HFF-Myc (cell line): ENCODE measurements around the gene LDB3.
A peak's percentile ranks its signal among the peaks of the same experiment; 100 is the strongest.

ENCODE experiments used
- DNase-seq: peaks from one replicate; pipeline ENCODE4 v3.0.0-alpha.2; 2011; ENCODE audit warnings: low read depth; ENCODE audit errors: extremely low read depth
- H3K4me3 ChIP-seq: replicated peaks from 2 replicates; pipeline ENCODE4 v1.5.1; 2011; ENCODE audit warnings: low read depth, mild to moderate bottlenecking, control low read depth, low read length
- TF ChIP-seq, protein P1 (sequence below): IDR thresholded peaks from 2 replicates; pipeline ENCODE4 v1.5.1; 2012; ENCODE audit warnings: mild to moderate bottlenecking, low read depth, low read length, control low read depth; ENCODE audit errors: missing control alignments

LDB3 gene

DNA sequence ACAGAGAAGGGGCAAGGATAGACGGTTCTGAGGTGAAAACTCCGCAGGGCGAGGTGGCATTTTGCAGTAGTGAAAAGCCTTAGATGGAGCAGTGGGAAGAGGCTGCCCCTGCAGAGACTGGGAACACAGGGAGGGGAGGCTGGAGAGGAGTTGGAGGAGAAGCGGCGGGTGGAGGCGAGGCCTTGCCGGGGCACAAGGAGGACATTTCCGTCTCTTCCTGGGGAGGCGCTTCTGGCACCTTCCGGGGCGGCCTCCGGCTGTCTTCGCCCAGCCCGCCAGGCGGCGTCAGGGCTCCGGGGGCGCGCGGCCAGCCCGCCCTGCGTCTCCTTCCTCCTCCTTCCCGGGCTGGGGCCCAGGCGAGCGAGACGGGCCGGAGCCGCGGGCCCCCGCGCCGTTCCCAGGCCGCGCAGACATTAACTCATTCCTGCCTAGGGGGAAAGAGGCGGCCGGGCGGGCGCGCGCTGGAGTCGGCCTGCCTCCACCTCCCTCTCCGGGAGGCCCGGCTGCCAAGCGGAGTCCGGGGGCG, 42.7 kb downstream of the LDB3 start:
- TF ChIP-seq, protein P1, sequence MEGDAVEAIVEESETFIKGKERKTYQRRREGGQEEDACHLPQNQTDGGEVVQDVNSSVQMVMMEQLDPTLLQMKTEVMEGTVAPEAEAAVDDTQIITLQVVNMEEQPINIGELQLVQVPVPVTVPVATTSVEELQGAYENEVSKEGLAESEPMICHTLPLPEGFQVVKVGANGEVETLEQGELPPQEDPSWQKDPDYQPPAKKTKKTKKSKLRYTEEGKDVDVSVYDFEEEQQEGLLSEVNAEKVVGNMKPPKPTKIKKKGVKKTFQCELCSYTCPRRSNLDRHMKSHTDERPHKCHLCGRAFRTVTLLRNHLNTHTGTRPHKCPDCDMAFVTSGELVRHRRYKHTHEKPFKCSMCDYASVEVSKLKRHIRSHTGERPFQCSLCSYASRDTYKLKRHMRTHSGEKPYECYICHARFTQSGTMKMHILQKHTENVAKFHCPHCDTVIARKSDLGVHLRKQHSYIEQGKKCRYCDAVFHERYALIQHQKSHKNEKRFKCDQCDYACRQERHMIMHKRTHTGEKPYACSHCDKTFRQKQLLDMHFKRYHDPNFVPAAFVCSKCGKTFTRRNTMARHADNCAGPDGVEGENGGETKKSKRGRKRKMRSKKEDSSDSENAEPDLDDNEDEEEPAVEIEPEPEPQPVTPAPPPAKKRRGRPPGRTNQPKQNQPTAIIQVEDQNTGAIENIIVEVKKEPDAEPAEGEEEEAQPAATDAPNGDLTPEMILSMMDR = peak; percentile 62
- peak overlapping the region; percentile 49 for H3K4me3 ChIP-seq
- peak; percentile 47 for DNase-seq

DNA sequence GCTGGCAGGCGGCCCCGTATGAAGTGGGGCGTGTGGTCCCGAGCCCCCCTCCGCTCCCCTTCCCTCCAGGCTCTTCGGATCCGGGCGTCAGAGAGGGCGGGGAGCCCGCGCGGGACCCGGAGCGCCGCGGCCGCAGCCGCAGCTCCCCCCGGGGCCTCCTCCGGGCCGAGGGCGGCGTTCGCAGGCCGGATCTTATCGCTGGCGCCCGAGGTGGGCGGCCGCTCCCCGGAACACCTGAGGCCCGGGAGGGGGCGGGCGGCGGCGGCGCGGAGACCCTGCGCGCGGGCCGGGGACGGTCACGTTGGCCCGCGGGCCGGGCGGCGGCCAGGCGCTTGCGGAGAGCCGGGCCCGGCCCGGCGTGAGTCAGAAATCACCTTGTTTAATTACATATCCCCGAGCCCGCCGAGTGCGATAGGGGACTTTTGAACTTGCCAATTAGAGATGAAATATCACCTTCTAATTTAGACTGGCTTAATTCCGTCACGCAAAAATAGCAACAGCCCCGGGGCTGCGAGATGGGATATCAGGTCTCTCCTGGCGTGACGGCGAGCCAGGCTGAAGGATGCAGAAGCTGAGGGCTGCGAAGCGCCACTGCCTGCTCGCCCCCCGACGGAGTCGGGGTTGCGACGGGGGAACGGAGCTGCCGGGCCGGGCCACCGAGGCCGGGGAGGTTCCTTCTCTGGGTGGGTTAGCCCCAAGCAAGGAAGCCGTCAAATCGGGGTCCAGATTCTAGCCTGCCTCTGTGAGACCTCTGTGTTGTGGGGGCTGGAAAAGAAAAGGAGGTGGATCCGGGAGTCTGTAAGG, 43.4 kb downstream of the LDB3 start:
- DNase-seq = no peak
- H3K4me3 ChIP-seq = peak overlapping the region; percentile 49
- TF ChIP-seq, protein P1 = no peak

DNA sequence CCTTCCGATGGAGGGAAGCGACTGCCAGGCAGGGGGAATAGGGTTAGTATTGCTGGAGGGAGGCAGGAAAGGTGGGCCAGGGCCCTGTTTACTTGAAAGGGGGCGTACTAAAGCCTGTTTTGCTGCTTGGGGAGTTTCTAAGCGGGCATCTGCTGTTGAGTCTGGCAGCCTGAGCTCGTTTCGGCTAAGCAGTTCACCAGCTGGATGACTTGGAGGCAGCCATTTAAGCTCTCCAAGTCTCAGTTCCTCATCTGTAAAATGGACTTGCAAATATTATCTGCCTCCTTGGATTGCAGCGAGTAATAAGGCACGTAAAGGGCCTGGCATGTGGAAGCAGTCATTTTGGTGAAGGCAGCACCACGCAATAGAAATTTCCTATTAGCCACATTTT, 44.0 kb downstream of the LDB3 start:
- TF ChIP-seq, protein P1 = no peak
- no peak for DNase-seq
- peak overlapping the region; percentile 49 for H3K4me3 ChIP-seq

DNA sequence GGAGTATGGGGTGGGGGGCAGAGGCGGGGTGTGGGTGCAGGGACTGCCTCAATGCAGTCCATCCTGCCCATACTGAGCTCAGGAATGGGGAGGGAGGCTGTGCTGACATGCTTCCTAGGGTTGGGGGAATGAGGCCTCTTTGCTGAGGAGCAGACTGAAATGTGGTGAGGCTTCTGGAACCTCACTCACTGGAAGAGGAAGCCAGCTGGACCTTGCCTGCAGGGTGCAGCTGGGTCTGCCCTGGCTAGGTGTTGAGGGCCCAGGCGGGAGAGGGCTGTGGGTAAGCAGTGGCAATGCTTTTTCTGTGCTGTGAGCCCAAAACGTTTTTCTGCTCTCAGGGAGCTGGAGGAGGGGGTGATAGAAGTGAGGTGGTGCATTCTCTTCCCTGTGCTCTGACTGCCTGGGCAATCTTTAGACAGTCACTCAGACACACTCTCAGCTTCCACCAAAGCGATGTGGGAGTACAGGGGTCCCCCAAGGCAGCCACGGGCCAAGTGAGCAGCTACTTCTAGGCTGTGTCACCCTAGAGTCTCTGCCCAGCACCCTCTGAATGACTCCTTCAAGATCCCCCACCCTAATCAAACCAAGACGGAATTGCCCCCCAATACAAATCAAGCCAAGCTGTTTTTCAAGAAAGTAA, 47.0 kb downstream of the LDB3 start:
- DNase-seq = no peak
- TF ChIP-seq, protein P1 = no peak
- no peak overlapping the region for H3K4me3 ChIP-seq

DNA sequence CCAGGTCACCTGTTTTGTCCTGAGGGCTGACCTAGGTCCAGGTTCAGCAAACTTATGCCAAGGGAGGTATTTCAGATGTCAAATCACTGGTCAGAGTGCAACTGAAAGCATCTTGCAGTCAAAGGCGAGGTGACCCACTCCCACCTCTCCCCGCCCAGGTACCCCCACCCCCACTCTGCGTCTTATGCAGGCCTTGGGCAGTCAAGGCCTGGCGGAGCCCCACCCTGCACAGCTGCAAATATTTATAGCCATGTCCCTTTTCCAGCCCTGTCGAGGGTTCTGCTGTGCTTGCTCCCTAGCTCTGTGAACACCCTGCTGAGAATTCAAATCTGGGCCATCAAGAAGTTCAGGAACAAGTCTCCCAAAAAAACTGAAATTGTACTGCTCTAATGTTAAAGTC, 47.5 kb downstream of the LDB3 start:
- H3K4me3 ChIP-seq = no peak overlapping the region
- TF ChIP-seq, protein P1 = no peak
- no peak for DNase-seq

DNA sequence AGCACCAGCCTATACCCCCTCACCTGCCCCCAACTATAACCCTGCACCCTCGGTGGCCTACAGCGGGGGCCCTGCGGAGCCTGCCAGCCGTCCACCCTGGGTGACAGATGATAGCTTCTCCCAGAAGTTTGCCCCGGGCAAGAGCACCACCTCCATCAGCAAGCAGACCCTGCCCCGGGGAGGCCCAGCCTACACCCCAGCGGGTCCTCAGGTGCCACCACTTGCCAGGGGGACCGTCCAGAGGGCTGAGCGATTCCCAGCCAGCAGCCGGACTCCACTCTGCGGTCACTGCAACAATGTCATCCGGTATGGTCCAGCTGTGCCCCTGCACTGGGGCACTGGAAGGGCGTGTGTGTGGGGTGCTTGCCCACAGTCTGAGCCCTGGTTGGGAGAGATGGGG, 48.2 kb downstream of the LDB3 start:
- no peak for DNase-seq
- no peak overlapping the region for H3K4me3 ChIP-seq
- TF ChIP-seq, protein P1 = no peak
